GM19455 (cell line): Measurements from ENCODE around the gene SLC17A7.
"Not testable (repeated sequence)": the region's sequence is repeated elsewhere in the genome, so short reads cannot be mapped to it uniquely, and the experiment has no call there.

Source experiments
- ATAC-seq: cut with Tn5 transposase; IDR thresholded peaks from one replicate; pipeline ENCODE4 v1.9.1; 2021; ENCODE audit not compliant: unreplicated experiment

SLC17A7 gene

GRCh38 chr19:49445997-49446396 is 4.7 kb upstream of the SLC17A7 start:
- no peak for ATAC-seq

- ATAC-seq = not testable (repeated sequence)
Observed at GRCh38 chr19:49444100-49444700, 2.9 kb upstream of the SLC17A7 start.

- peak; percentile 72 for ATAC-seq
Observed at GRCh38 chr19:49443366-49444099, 2.2 kb upstream of the SLC17A7 start.

- peak; percentile 22 for ATAC-seq
Observed at GRCh38 chr19:49442771-49443365, 1.5 kb upstream of the SLC17A7 start.

GRCh38 chr19:49442354-49442753 is 1.0 kb upstream of the SLC17A7 start:
- no peak for ATAC-seq

GRCh38 chr19:49441960-49442350 is 628 bp upstream of the SLC17A7 start:
- no peak for ATAC-seq

GRCh38 chr19:49440439-49441209 is 703 bp downstream of the SLC17A7 start:
- ATAC-seq = no peak

GRCh38 chr19:49439836-49440235 is 1.5 kb downstream of the SLC17A7 start:
- no peak for ATAC-seq

- no peak for ATAC-seq
Observed at GRCh38 chr19:49438261-49438660, 3.1 kb downstream of the SLC17A7 start.

- no peak for ATAC-seq
Observed at GRCh38 chr19:49437231-49437630, 4.1 kb downstream of the SLC17A7 start.

GRCh38 chr19:49436381-49437017 is 4.8 kb downstream of the SLC17A7 start:
- no peak for ATAC-seq

- no peak for ATAC-seq
Observed at GRCh38 chr19:49435670-49436069, 5.7 kb downstream of the SLC17A7 start.

- no peak for ATAC-seq
Observed at GRCh38 chr19:49434907-49435583, 6.3 kb downstream of the SLC17A7 start.

GRCh38 chr19:49433240-49433901 is 8.0 kb downstream of the SLC17A7 start:
- ATAC-seq = no peak

GRCh38 chr19:49432141-49433073 is 8.9 kb downstream of the SLC17A7 start:
- ATAC-seq = no peak

- ATAC-seq = no peak
Observed at GRCh38 chr19:49431330-49431749, 10.0 kb downstream of the SLC17A7 start.

- no peak for ATAC-seq
Observed at GRCh38 chr19:49430678-49431329, 10.5 kb downstream of the SLC17A7 start.

- no peak for ATAC-seq
Observed at GRCh38 chr19:49430172-49430677, 11.1 kb downstream of the SLC17A7 start.
